HG03378 (cell line): ENCODE measurements around the gene SLC13A5.

ENCODE experiments used
- ATAC-seq: cut with Tn5 transposase; IDR thresholded peaks from one replicate; pipeline ENCODE4 v1.9.1; 2021; ENCODE audit warnings: mild to moderate bottlenecking, moderate library complexity; ENCODE audit not compliant: unreplicated experiment

SLC13A5 gene

DNA sequence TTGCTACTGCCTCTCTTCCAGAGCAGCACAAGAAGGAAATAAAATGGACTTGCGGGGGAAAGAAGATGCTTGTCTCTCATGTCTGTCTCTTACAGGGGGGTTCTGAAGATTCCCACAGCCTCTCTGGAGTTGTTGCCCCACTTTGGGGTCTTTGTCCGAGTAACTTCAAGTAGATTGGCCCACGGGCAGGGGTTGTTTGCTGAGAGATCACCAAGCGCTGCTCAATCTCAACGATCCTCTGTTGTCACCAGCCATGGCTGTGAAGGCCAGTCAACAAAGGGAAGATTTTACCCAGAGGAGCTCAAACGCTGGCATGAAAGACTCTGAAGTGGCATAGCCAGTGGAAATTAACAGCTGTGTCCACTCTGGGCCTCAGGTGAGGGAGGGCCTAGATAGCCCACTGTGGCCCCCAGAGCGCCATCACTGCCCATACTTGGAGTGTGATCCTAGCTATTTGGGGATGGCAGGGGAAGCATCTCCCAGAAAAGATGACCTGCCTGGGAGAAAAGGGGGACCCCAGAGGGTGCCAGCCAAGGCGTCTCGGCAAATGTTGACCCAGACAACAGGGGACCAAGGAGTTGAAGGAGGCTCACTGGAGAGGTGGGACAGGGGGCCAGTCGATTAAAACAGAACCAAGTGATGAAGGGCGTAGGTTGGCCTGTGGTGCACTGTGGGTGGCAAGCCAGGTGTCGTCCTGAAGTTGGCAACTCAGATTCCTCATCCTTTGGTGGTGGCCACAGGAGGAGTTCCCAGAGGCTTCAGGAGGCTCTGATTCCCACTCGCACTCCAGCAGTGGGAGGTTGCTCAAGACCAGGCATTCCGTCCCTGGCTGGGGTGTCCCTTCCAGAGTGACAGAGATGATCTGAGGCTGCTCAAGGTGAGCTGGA, 28.0 kb downstream of the SLC13A5 start:
- ATAC-seq, result no peak

DNA sequence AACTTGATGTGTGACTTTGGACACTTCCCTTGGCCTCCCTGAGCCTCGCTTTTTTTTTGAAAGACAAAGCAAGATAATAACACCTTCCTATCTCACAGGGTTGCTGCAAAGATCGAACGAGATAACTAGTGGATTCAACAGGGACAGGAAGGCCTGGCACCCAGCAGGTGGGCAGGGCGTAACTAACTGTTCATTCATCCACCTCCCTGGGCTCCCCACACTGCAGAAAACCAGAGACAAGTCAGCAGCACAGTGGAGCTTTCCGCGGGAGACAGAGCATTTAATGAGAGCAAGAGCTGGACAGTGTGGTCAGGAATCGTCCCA, 28.7 kb downstream of the SLC13A5 start:
- ATAC-seq, result no peak

DNA sequence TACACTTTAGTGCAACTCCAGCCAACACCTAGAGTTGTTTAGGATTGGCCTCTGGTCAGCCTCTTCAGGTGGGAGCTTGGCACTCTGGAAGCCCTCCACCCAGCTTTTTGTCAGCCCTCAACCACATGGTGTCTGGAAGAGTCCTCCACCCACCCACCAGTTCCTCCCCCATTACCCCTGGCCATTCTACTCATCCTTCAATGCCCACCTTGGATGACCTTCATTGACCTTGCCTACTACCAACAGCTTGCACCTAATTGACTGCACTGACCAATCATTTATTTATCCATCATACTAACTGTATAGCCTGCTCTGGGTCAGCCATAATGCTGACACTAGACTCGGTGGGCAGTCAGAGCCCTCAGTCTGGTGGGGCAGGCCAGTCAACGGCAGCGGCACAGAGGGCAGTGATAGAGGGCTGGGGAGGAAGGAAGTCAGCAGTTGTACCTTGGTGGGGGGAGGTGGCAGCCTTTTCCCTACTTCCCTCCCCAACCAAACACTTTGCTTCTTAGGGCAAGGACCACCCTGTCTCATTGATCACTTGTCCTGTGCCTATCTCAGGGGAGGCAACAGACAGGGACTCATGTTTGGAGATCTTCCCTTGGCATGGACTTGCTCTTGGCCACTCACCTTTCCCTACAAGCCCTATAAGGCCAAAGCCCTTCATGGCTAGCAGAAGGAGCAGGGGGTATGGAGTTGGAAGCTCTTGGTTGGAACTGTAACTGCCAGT, 29.3 kb downstream of the SLC13A5 start:
- ATAC-seq, result no peak

DNA sequence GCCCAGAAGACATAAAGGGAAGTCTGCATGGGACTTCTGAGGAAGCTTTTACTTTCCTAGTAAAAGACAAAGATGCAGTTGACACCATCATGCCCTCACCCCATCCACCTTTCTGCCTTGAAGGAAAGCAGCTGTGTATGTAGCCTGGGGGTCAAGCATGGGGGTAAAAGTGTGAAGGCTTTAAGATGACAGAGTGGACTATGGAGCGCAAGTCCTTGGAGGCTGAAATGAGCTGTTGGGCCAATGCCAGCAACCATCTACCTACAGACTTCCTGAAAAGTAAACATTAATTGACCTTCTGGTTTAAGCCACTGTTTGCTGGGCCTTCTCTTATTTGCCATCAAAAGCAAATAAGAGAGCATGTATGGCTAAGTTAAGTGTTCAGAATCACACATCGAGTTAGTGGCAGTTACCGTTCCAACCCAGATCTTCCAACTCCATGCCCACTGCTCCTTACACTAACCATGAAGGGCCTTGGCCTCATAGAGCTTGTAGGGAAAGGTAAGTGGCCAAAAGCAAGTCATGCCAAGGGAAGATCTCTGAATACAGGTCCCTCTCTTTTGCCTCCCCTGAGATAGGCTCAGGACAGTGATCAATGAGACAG, 30.0 kb downstream of the SLC13A5 start:
- ATAC-seq, result no peak

DNA sequence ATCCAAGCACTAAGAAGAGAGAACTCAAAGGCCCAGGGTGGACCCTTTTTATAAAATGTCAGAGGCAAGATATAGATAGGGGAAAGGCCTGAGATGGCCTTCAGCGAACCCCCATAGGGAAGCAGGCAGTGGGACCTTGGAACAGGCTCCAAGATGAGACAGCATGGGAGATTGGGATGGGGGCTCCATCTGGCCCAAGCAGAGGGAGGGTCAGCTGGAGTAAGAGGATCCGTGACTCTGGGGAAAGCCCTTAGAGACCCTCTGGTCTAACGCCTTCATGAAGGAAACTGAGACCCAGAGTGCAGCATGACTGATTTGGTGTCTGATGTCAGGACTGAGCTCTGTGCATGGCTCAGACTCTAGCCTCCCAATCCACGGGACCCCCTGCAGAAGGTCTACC, 30.8 kb downstream of the SLC13A5 start:
- no peak for ATAC-seq

DNA sequence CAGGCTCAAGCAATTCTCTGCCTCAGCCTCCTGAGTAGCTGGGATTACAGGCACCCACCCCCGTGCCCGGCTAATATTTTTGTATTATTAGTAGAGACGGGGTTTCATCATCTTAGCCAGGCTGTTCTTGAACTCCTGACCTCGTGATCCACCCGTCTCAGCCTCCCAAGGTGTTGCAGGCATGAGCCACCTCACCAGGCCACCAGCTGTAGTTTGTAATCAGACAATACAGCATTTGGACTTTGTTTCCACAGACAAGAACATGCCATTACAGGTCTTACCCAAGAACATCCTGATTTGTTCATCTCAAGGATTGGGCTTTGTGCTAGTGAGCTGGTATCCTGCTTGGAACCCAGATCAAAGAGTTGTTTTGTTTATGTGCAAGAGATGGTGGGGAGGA, 31.5 kb downstream of the SLC13A5 start:
- ATAC-seq, result no peak

DNA sequence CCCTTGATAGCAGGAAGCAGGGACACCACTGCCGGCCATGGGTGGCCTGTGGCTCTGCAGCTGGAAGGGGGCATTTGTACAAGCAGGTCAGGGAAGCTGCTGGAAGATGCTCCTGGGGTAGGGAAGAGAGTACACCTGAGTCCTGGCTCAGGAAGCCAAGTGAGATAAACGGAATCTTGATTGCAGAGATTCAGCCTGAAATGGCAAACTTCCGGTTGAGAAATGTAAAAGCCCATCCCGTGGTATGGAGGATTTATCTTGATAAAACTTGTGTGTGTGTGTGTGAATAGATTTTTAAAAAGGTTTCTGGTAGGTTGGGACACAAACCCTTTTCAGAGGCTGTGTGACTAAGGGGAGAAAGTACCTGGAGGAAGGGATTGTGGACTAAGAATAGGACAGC, 32.0 kb downstream of the SLC13A5 start:
- no peak for ATAC-seq

DNA sequence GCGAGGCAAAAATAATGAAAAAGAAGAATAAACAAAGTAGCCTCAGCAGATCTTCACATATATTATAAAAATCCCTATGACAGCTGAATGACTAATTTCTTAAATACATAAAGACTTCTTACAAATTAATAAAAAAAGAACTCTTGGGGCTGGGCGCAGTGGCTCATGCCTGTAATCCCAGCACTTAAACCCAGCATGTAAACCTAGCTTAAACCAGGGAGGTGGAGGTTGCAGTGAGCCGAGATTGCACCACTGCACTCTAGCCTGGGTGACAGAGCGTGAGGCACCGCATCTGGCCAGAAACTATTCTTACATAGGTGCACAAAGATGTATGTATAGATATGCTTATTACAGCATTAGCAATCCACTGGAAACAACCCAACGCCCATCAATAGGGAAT, 33.9 kb downstream of the SLC13A5 start:
- ATAC-seq, result no peak

DNA sequence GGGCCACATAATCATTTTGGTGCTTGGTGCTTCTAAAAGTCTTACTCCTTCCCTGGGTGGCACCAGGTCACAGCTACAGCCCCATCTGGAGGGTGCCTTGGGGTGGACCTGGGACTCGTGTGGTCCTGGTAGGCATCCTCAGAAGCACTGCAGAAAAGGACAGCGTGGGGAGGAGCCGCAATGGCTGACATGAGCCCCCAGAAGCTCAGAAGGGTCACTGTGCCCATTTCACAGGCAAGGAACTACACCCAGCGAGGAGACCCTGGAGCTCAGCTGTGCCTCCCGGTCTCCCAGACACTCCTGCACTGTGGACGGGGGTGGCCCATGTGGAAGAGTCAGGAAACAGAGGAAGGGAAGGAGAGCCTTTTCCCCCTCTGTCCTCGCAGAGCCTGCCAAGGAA, 35.2 kb downstream of the SLC13A5 start:
- ATAC-seq, result no peak

DNA sequence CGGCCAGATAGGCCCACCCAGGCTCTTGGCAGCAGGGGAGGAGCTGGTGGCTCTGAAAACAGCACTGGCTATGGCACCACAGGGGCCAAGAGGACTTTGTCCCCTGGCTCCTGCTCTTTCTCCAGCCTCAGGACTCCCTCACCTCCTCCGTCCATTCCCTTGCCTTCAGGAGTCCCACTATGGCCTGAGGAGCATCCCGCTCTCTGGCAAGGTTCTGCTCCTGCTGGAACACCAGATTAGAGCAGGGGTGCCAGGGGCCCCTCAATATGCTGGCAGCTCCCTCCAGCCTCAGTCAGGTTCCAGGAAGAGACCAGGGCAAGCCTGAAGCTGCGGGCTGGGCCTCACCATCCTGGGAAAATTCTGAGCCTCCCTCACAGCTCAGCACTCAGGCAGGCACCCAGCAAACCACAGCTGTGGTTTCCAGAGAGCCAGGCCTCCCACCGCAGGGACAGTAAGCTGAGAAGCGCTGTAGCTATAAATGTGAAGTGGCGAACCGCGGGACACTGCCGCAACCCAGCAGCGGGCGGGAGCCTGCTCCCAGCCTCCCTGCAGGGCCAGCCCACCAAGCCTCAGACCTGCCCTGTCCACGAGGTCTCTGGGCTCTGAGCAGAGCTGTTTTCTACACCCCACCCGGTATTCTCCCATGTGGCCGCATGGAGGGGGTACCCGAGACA, 35.9 kb downstream of the SLC13A5 start:
- no peak for ATAC-seq

DNA sequence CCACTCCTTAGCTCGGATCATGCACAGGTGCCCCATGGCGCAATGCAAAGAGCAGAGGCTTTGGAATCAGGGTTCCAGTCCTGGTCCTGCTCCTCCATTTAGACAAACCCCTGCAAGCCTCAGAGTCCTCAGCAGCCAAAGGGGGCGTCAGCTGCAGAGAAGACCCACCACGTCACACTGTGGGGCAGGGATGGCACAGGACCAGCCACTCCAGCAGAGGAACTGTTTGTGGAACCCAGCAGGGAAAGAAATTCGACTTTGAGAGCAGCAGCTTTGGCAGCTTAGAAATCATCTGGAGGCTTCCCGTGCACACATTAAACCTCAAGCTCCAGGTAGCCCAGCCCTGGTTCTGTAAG, 36.4 kb downstream of the SLC13A5 start:
- no peak for ATAC-seq

DNA sequence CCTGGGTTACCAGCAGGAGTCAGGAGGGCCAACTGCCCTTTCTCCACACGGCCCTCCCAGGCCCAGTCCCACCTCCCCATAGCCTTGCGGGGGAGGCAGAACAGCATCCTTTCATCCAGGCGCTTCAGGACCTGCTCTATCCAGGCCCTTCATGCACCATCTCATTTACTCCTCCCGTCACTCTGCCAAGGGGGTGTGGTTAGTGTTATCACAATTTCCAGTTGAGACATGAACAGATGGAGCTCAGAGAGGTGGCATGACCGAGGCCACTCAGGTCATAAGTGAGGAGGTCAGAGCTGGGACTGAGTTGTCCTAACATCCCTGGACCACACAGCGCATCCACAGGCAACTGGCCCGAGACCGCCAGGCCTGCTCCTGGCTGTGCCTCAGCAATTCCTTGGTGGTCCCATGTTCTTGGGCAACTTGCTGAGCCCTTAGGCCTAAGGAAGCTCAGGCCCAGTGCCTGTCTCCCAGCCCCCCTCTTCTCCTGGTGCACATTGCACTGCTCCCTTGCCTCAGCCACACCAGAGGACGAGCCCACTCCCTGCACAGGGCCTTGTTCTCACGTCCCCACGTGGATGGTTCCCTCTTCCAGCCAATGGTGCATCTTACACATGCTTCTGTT, 37.9 kb downstream of the SLC13A5 start:
- no peak for ATAC-seq

DNA sequence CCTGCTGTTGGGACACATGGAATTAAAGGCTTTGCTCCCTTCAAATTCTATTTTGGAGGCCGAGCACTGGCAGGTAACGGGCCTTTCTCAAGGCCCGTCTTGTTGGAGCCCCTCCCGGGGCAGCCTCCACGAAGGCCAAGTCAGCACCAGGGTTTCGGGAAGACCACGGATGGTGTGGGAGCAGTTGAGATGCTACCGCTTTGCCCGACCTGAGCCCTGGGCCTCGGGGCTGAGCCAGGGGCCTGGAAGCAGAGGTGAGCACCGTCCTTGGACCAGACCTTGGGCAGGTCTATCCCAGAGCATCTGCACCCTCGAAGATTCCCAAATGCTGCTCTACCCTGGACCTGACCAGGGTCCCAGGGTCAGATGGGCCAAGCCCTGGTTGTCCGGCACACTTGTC, 38.6 kb downstream of the SLC13A5 start:
- ATAC-seq, result no peak

DNA sequence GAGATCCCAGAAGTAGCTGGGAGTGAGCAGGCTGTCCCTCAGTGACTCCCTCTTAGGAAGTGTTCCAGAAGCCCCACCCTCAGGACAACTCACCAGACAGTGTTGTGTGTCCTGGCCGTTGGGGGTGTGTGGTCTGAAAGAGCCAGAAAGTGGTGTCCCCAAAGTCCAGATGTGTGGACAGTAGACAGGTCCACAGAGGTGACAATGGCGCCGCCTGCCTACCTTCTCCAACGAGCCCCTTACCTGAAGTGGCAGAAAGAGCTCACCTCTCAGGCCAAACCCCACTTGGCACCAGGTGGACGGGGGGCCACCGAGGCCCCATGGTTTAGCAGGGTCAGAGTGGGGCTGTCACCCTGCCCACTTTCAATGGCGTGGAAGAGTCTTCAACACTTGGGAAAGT, 41.7 kb downstream of the SLC13A5 start:
- ATAC-seq, result no peak

DNA sequence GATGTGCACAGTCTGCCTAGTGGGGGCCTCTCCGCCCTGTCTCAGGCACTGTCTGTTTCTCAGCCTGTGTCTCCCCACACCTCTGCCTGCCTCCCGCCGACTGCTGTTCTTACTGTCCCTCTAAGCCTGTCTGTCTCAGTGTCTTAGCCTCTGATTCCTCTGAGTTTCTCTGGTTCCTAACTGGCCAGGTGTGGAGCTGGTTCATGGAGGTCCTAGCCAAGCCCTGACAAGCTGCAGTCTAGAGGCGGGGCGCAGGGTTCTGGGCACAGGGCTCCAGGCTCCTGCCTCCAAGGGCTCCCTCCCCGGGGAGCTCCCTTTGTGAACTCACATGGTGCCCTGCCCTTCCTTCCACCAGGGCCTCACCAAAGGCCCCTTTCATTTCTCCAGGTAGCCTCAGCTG, 42.2 kb downstream of the SLC13A5 start:
- no peak for ATAC-seq

DNA sequence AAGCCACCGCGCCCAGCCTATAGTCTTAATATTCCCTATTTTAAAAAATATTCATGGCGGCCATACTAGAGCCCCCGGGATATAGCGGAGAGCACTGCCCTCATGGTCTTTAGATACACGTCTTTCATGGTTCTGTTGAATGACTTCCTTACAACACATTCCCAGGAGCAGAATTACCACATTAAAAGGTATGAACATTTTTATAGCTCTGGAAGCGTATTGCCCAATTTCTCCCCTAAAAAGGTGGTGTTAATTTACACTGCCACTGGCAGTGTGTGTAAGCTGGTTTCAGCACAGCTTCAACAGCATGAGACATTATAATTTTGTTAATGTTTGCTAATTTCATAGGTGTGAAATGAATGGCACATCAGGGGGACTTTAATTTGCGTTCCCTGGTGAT, 42.6 kb downstream of the SLC13A5 start:
- ATAC-seq, result no peak

DNA sequence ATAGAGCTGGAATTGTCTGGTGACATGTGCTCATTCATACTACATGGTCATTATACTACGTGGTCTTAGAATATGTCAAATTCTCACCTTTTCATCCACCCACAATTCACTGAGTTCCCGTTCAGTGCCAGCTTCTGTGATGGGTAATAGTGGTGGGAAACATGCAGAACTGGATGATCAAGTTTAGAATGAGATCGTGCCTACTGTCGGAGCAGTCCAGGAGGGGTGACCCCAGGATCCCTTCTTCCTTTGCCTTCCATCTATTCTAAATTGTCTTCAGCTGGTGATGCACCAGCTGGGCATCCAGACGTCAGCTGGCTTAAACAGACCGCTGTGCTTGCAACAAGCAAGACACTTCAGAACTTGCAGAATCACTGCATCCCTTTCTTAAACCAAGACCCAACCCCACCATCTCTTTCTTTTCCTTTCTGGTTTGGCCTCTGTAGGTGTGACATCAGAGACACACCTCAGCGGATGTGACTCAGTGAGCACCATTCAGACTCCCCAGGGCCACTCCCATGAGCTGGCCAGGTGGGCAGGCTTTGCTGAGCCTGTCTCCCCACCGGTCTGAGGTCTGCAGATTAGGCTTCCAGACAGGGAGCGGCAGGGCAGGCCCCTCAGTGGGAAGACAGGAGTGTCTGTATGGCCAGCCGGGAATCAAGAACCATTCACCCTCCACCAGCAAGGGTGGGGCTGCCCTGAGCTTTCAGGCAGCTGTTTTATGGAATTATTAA, 43.5 kb downstream of the SLC13A5 start:
- ATAC-seq, result no peak

DNA sequence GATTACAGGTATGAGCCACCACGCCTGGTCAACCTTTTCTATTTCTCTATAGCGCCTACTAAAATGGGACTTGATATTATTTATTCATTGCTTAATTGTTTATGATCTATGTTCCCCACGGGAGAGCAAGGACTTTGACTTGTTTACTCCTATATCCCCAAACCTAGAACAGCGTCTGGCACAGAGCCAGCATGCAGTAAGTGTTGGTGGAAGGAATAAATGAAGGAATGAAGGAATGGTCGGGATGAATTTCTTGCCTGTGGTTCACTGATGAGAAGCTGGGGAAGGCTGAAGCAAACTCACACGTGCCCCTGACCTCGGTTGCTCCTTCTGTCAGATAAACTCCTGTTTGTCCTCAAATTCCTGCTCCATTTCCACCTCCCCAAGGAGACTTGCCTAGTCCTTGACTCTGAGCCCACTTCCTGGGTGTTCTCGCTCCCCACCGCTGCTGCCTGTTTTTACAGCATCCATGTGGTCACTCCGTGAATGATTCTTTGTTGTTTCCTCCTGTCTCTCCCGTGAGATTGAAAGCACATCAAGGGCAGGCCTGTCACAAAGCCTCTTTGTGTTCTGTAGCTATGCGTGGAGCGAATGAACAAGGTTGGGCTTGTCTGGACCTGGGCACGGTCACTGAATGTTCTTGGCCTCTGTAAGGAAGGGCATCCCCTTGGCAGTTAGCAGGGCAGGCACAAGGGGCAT, 44.3 kb downstream of the SLC13A5 start:
- no peak for ATAC-seq

DNA sequence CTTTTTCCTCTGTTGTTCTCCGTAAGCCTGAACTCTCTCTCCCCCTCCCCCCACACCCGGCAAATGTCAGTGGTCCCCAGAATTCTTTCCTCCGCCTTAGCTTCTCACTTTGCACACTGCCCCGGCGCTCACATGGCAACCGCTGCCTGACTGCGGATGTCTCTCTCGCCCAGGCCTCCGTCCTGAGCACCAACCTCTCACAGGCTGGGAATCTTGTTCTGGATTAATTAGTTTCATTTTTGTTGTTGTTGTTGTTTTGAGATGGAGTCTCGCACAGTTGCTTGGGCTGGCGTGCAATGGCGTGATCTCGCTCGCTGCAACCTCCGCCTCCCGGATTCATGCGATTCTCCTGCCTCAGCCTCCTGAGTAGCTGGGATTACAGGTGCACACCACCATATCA, 45.0 kb downstream of the SLC13A5 start:
- no peak for ATAC-seq

DNA sequence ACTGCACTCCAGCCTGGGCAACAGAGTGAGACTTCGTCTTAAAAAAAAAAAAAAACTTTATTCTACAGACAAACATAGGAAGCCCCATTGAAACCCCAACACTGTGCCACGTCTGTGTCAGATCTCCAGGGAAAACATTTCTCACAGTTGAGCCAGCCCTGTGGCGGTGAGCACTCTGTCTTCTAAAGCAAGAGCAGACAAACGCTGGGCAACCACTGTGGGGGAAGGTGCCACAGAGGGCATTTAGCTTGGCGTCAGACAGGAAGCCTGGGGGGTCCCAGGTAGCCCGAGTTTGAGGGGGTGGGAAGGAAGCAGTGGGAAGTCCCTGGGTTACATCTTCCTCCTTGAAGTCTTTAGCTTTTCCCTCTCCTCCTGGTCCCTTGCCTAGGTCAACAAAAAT, 45.7 kb downstream of the SLC13A5 start:
- ATAC-seq, result no peak
